Esophagus squamous epithelium (tissue), 4 donors: ENCODE data around the gene PPP2R5B.

Experiments used
- POLR2A ChIP-seq, 4 donors: fragments of 450-650 bp; IDR thresholded peaks; one replicate each; pipeline ENCODE4 v1.6.1; 2017; ENCODE audit warnings: antibody characterized with exemption in 4 of 4, mild to moderate bottlenecking in 4 of 4, moderate library complexity in 3 of 4
- TF ChIP-seq, protein P1 (sequence below), 6 experiments: fragments of 450-650 bp in 4 of 6; fragments of 200-600 bp in 2 of 6; sonication (generic) in 2 of 6; IDR thresholded peaks; one replicate each; pipeline ENCODE4 v1.5.1; 2016 to 2019; ENCODE audit warnings: antibody characterized with exemption in 6 of 6, mild to moderate bottlenecking in 4 of 6, moderate library complexity in 4 of 6

DNA sequence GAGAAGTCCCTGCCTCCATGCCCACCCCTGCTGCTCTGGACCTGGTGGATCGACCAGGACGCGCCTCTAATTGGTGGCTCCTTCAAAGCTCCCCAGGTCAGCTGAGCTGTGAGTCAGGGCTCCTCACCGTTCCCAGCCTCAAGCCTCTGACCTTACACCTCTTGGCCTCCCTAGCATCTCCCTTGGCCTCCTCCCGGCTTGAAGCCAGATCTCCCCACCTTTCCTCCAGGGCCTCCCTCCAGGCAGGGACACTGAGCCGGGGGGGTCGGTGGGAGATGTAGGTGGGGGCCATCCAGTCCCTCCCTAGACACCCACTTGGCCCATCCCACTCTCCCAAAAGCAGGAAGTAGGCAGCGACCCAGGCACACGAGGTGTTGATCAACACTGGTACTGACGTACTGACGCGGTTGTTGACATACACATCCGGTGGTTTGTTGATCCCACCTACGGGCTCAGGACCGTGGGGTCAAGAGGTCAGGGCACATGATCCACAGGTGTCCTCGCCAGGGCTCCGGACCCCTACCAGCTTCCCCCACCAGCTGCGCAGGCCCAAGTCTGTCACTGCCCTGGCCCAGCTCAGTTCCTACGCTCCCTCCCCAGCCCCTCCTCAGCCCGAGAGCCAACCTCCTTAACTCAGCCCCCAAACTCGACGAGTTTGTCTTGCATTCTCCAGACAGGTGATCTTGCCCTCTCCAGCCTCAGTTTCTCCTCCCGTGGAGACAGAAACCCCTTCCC, 8.3 kb upstream of the PPP2R5B start:
- TF ChIP-seq, protein P1, sequence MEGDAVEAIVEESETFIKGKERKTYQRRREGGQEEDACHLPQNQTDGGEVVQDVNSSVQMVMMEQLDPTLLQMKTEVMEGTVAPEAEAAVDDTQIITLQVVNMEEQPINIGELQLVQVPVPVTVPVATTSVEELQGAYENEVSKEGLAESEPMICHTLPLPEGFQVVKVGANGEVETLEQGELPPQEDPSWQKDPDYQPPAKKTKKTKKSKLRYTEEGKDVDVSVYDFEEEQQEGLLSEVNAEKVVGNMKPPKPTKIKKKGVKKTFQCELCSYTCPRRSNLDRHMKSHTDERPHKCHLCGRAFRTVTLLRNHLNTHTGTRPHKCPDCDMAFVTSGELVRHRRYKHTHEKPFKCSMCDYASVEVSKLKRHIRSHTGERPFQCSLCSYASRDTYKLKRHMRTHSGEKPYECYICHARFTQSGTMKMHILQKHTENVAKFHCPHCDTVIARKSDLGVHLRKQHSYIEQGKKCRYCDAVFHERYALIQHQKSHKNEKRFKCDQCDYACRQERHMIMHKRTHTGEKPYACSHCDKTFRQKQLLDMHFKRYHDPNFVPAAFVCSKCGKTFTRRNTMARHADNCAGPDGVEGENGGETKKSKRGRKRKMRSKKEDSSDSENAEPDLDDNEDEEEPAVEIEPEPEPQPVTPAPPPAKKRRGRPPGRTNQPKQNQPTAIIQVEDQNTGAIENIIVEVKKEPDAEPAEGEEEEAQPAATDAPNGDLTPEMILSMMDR (IDR thresholded peaks at IDR 0.05): no peak
- no peak for TF ChIP-seq POLR2A (IDR thresholded peaks at IDR 0.05)
